22Rv1 (cell line): Measurements from ENCODE around the gene CPNE4.

ENCODE experiments used
- H3K27ac ChIP-seq: fragments of 450-650 bp; 2 replicates; pipeline ENCODE4 v1.5.1; 2017
- ZFX ChIP-seq: fragments of 450-650 bp; IDR thresholded peaks from 2 replicates; pipeline ENCODE4 v1.6.1; 2017; ENCODE audit warnings: antibody characterized with exemption, borderline replicate concordance
- TF ChIP-seq, protein P1 (sequence below): fragments of 450-650 bp; IDR thresholded peaks from 2 replicates; pipeline ENCODE4 v1.5.1; 2017; ENCODE audit warnings: mild to moderate bottlenecking

Gene CPNE4

DNA sequence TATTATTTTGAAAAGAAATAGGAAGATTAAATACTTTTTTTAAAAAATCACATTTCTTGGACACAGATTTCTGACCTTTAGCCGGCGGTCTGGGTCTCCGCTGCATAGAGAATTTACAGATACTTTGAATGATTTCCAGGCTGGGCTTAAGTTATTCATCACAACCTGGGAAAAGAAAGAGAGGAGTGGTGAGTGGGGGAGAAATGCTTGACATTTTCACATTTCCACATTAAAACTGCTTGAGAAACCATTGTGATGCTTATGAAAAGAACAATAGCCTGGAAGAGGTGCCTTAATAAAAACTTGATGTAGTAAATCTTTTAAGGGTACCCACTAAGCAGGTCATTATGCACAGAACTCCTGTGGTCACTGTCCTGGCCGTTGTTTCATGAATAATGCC, 365.2 kb downstream of the CPNE4 start:
- no peak for TF ChIP-seq ZFX
- TF ChIP-seq, protein P1, sequence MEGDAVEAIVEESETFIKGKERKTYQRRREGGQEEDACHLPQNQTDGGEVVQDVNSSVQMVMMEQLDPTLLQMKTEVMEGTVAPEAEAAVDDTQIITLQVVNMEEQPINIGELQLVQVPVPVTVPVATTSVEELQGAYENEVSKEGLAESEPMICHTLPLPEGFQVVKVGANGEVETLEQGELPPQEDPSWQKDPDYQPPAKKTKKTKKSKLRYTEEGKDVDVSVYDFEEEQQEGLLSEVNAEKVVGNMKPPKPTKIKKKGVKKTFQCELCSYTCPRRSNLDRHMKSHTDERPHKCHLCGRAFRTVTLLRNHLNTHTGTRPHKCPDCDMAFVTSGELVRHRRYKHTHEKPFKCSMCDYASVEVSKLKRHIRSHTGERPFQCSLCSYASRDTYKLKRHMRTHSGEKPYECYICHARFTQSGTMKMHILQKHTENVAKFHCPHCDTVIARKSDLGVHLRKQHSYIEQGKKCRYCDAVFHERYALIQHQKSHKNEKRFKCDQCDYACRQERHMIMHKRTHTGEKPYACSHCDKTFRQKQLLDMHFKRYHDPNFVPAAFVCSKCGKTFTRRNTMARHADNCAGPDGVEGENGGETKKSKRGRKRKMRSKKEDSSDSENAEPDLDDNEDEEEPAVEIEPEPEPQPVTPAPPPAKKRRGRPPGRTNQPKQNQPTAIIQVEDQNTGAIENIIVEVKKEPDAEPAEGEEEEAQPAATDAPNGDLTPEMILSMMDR, result no peak
- H3K27ac ChIP-seq, result no peak overlapping the region

DNA sequence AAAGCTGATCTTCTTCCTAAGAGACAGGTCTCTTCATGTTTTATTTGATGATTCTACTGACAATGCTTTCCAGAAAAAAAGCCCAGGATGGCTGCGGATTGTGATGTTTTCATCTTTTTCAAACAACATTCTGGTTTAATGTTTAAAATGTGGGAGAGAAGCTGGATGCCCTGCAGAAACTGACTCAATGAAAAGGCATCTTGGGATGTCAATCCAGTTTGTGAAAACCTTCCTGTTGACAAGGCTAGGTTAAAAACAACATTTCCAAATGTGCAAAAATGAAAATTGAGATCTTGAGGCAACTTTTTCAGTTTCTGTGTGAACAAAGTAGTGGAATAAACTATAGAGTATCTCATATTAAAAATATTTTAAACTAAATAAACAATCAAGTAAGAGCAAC, 376.0 kb downstream of the CPNE4 start:
- H3K27ac ChIP-seq, result no peak overlapping the region
- TF ChIP-seq ZFX, result no peak
- TF ChIP-seq, protein P1, result no peak

DNA sequence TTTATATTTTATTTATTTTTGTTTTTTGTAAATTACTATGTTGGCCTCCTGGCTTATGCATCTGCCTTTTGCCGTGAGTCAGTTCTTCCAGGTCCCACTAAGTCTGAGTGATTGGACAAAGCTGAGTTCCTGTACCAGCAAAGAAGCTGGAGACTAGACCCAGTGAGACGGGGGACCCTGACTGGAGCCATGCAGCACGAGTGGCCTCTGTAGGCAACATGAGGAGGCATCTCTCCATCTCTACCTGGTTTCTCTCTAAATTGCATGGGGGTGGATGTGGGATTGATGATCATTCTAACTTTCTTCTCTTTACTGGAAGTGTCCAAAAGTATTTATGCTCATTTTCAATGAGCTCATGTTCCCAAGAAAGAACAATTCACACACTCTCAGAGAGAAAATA, 376.7 kb downstream of the CPNE4 start:
- no peak overlapping the region for H3K27ac ChIP-seq
- TF ChIP-seq, protein P1, result no peak
- TF ChIP-seq ZFX, result no peak

DNA sequence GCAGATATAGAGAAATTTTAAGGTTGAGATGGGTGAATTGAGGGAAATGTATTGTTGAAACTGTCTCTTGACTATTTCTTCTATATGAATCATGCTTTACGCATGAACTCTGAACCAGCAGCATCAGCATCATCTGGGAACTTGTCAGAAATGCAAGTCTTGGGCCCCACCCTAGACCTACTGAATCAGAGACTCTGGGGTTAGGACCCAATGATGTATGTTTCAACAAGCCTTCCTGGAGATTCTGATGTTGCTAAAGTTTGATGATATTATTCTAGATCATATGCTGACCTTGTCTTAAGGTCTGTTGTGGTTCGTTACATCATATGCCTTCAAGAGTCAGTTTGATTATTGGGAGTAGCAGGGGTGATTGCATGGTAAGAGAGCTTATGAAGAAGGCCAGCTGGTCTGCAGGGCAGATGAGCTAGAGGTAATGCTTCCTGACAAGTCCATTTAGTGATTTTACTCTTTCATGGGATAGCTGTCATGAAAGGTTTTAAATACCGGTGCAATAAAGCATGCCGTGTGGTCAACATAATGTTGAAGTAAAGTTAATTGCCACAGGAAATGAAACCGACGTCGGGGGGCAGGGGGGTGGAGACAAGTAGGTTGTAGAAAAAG, 379.6 kb downstream of the CPNE4 start:
- no peak overlapping the region for H3K27ac ChIP-seq
- TF ChIP-seq, protein P1, result no peak
- no peak for TF ChIP-seq ZFX

DNA sequence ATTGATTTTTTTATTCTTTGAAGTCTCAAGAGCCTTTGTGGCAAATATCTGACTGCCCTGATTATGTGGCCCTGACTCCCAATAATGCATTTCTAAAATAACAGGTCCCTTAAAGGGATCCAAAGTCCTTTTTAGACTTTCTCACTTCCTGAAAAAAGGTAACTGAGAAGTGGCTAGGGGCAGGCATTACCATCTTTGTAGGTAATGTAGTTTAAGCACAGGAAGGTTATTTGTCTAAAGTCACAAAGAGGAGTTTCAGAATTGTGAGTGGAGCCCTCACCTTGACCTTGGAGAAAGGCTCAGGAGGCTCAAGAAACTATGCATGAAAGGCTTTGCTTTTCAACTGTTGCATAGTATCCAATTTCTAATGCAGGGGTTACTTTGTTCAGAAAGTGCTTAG, 389.2 kb downstream of the CPNE4 start:
- H3K27ac ChIP-seq, result no peak overlapping the region
- TF ChIP-seq, protein P1, result no peak
- TF ChIP-seq ZFX, result no peak

DNA sequence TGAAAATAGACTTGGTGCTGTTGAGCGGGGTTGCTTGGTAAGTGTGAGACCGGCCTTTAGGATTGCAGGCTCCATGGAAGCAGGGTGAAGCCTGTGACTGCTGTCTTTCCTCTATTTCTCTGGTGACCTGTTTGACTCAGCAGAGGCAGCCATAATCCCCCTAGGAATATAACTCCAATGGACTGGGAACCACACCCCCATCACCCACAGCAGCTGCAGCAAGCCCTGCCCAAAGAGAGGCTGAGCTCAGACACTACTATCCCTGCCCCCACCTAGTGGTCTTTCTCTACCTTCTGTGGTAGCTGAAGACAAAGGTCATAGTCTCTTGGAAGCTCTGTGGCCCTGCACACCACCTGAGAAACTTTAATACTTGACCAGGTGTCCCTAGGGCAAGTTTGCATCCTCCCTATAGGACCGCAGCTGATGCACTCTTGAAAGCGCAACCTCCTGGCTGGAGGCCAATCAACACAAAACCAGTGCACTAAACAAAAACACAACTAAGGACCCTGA, 398.5 kb downstream of the CPNE4 start:
- TF ChIP-seq, protein P1, result no peak
- TF ChIP-seq ZFX, result no peak
- H3K27ac ChIP-seq, result no peak overlapping the region

DNA sequence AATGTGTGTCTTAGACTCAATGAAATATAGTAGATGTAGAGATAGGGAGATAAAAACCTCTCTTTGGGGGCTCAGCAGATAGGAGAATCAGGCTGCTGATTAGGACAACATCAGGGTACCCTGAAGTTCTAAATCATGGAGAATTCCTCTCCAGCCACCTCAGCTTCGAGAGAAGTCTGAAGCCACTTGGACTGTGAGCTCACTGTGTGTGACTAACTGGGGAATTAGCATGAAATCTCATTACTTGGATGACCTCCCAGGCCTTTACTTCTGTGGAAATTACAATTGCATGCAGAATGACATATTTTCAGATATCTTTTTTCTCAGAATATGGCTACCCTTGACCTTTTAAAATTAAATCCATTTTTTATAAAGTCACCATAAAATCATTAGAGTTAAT, 404.0 kb downstream of the CPNE4 start:
- no peak overlapping the region for H3K27ac ChIP-seq
- TF ChIP-seq, protein P1, result no peak
- no peak for TF ChIP-seq ZFX
